Suprapubic skin (tissue), 4 donors: Measurements from ENCODE around the gene A1CF.
"Not testable (repeated sequence)": the region's sequence is repeated elsewhere in the genome, so short reads cannot be mapped to it uniquely, and the experiment has no call there.

Experiments
- EP300 ChIP-seq: sonication (generic); formaldehyde crosslinking; IDR thresholded peaks from one replicate; pipeline ENCODE4 v1.6.1; 2017; ENCODE audit warnings: antibody characterized with exemption
- POLR2A ChIP-seq, 2 donors: fragments of 450-650 bp; IDR thresholded peaks; one replicate each; pipeline ENCODE4 v1.6.1; 2017; ENCODE audit warnings: antibody characterized with exemption in 2 of 2, mild to moderate bottlenecking in 2 of 2, moderate library complexity in 2 of 2
- POLR2AphosphoS5 ChIP-seq, 3 donors: sonication (generic); formaldehyde crosslinking; IDR thresholded peaks; one replicate each; pipeline ENCODE4 v1.6.1; 2017; ENCODE audit warnings: antibody characterized with exemption in 3 of 3
- TF ChIP-seq, protein P1 (sequence below), 2 donors: fragments of 200-600 bp in 1 of 2; fragments of 450-650 bp in 1 of 2; sonication (generic) in 1 of 2; IDR thresholded peaks; one replicate each; pipeline ENCODE4 v1.5.1; 2016 to 2019; ENCODE audit warnings: antibody characterized with exemption in 2 of 2, mild to moderate bottlenecking in 1 of 2, moderate library complexity in 1 of 2

- TF ChIP-seq, protein P1, sequence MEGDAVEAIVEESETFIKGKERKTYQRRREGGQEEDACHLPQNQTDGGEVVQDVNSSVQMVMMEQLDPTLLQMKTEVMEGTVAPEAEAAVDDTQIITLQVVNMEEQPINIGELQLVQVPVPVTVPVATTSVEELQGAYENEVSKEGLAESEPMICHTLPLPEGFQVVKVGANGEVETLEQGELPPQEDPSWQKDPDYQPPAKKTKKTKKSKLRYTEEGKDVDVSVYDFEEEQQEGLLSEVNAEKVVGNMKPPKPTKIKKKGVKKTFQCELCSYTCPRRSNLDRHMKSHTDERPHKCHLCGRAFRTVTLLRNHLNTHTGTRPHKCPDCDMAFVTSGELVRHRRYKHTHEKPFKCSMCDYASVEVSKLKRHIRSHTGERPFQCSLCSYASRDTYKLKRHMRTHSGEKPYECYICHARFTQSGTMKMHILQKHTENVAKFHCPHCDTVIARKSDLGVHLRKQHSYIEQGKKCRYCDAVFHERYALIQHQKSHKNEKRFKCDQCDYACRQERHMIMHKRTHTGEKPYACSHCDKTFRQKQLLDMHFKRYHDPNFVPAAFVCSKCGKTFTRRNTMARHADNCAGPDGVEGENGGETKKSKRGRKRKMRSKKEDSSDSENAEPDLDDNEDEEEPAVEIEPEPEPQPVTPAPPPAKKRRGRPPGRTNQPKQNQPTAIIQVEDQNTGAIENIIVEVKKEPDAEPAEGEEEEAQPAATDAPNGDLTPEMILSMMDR (IDR thresholded peaks at IDR 0.05), result not testable (repeated sequence)
- TF ChIP-seq POLR2AphosphoS5 (IDR thresholded peaks at IDR 0.05); POLR2A (IDR thresholded peaks at IDR 0.05); EP300: not testable (repeated sequence)
Observed at GRCh38 chr10:50772042-50772441, 113.4 kb downstream of the A1CF start.
